OCI-LY3 (cell line): Measurements from ENCODE around the gene MPC1L.

Experiments used
- CTCF ChIP-seq: fragments of 200-600, 300-600 bp; sonication (generic); IDR thresholded peaks from 2 replicates; pipeline ENCODE4 v1.5.1; 2014; ENCODE audit warnings: antibody characterized with exemption, low read length, low read depth
- EZH2phosphoT487 ChIP-seq: fragments of 200-600 bp; shearing (Covaris generic); IDR thresholded peaks from 2 replicates; pipeline ENCODE4 v1.6.1; 2018; ENCODE audit warnings: antibody characterized with exemption, mixed run types, low read depth

GRCh38 chrX:40646489-40647306, 23.5 kb downstream of the MPC1L start:
- peak; percentile 7; the same call in 1 of the 2 replicates for TF ChIP-seq CTCF
- no peak for TF ChIP-seq EZH2phosphoT487
